H9 (cell line): ENCODE data around the gene VPS33A. TPM values are rescaled to one million over a fixed set of nuclear protein-coding genes. Genes with fewer than 3 reads are reported as not detected.

Source experiments
- DNase-seq: peaks from one replicate; pipeline ENCODE4 v3.0.0-alpha.2; 2017
- H2AFZ ChIP-seq: one replicate; pipeline ENCODE4 v1.6.1; 2013; ENCODE audit warnings: mild to moderate bottlenecking, low read length, control low read depth, moderate library complexity
- H2AK5ac ChIP-seq: 2 replicates; pipeline ENCODE4 v1.6.1; 2013; ENCODE audit warnings: low read length, control low read depth, mixed read lengths; ENCODE audit not compliant: insufficient read length
- H2BK120ac ChIP-seq: one replicate; pipeline ENCODE4 v1.6.1; 2013; ENCODE audit warnings: low read depth, mild to moderate bottlenecking, low read length, control low read depth, inconsistent platforms; ENCODE audit not compliant: poor library complexity, severe bottlenecking
- H2BK12ac ChIP-seq: 2 replicates; pipeline ENCODE4 v1.6.1; 2013; ENCODE audit warnings: low read length, control low read depth, mixed read lengths, low read depth; ENCODE audit not compliant: insufficient read length
- H2BK15ac ChIP-seq: 2 replicates; pipeline ENCODE4 v1.6.1; 2013; ENCODE audit warnings: low read depth, low read length, control low read depth
- H2BK20ac ChIP-seq: one replicate; pipeline ENCODE4 v1.6.1; 2013; ENCODE audit warnings: low read depth, mild to moderate bottlenecking, low read length, control low read depth, inconsistent platforms; ENCODE audit not compliant: poor library complexity, severe bottlenecking
- H2BK5ac ChIP-seq: 2 replicates; pipeline ENCODE4 v1.6.1; 2013; ENCODE audit warnings: low read length, control low read depth, mixed read lengths; ENCODE audit not compliant: insufficient read length
- H3K14ac ChIP-seq: 2 replicates; pipeline ENCODE4 v1.6.1; 2013; ENCODE audit warnings: low read length, control low read depth; ENCODE audit not compliant: insufficient read depth
- H3K18ac ChIP-seq: 2 replicates; pipeline ENCODE4 v1.6.1; 2013; ENCODE audit warnings: low read depth, mild to moderate bottlenecking, mixed read lengths, low read length, control low read depth; ENCODE audit not compliant: insufficient read length
- H3K23ac ChIP-seq: 2 replicates; pipeline ENCODE4 v1.6.1; 2013; ENCODE audit warnings: low read length, control low read depth, mixed read lengths, low read depth; ENCODE audit not compliant: insufficient read length
- H3K23me2 ChIP-seq: 2 replicates; pipeline ENCODE4 v1.6.1; 2013; ENCODE audit warnings: low read depth, mild to moderate bottlenecking, mixed read lengths, low read length, control low read depth; ENCODE audit not compliant: insufficient read length, poor library complexity, severe bottlenecking
- H3K27ac ChIP-seq: 2 replicates; pipeline ENCODE4 v1.5.1; 2013; ENCODE audit warnings: low read length, control low read depth, mixed read lengths, low read depth; ENCODE audit not compliant: insufficient read length
- H3K27me3 ChIP-seq: 2 replicates; pipeline ENCODE4 v1.6.1; 2013; ENCODE audit warnings: low read length, control low read depth, inconsistent platforms; ENCODE audit not compliant: insufficient read depth
- H3K4ac ChIP-seq: 2 replicates; pipeline ENCODE4 v1.6.1; 2013; ENCODE audit warnings: low read depth, mild to moderate bottlenecking, control low read depth, inconsistent platforms, low read length, moderate library complexity
- H3K4me1 ChIP-seq: 2 replicates; pipeline ENCODE4 v1.6.1; 2013; ENCODE audit warnings: low read length, control low read depth, inconsistent platforms; ENCODE audit not compliant: insufficient read depth
- H3K4me2 ChIP-seq: 2 replicates; pipeline ENCODE4 v1.6.1; 2013; ENCODE audit warnings: low read length, control low read depth, mixed read lengths; ENCODE audit not compliant: insufficient read length, insufficient read depth
- H3K56ac ChIP-seq: 2 replicates; pipeline ENCODE4 v1.6.1; 2013; ENCODE audit warnings: low read depth, mild to moderate bottlenecking, mixed read lengths, low read length, control low read depth; ENCODE audit not compliant: insufficient read length
- H3K79me1 ChIP-seq: 2 replicates; pipeline ENCODE4 v1.6.1; 2013; ENCODE audit warnings: low read depth, mild to moderate bottlenecking, moderate library complexity, low read length, control low read depth, inconsistent platforms; ENCODE audit not compliant: insufficient read depth, poor library complexity, severe bottlenecking
- H3K79me2 ChIP-seq: 2 replicates; pipeline ENCODE4 v1.6.1; 2013; ENCODE audit warnings: low read length, control low read depth, inconsistent platforms; ENCODE audit not compliant: insufficient read depth
- H3K9ac ChIP-seq: 2 replicates; pipeline ENCODE4 v1.6.1; 2013; ENCODE audit warnings: low read length, control low read depth, mixed read lengths; ENCODE audit not compliant: insufficient read length; ENCODE audit errors: extremely low read depth
- H3K9me3 ChIP-seq: one replicate; pipeline ENCODE4 v1.6.1; 2013; ENCODE audit warnings: low read depth, low read length, inconsistent platforms; ENCODE audit not compliant: control insufficient read depth
- H3T11ph ChIP-seq: one replicate; pipeline ENCODE4 v1.6.1; 2013; ENCODE audit warnings: mild to moderate bottlenecking, low read length, control low read depth, inconsistent platforms
- H4K20me1 ChIP-seq: one replicate; pipeline ENCODE4 v1.6.1; 2013; ENCODE audit not compliant: control insufficient read depth, insufficient read length, insufficient read depth
- H4K5ac ChIP-seq: 2 replicates; pipeline ENCODE4 v1.6.1; 2013; ENCODE audit warnings: low read depth, mild to moderate bottlenecking, mixed read lengths, low read length, control low read depth; ENCODE audit not compliant: insufficient read length
- H4K8ac ChIP-seq: replicated peaks from 2 replicates; pipeline ENCODE4 v1.6.1; 2013; ENCODE audit warnings: low read length, control low read depth, mixed read lengths, low read depth; ENCODE audit not compliant: insufficient read length
- H4K91ac ChIP-seq: 2 replicates; pipeline ENCODE4 v1.6.1; 2013; ENCODE audit warnings: low read depth, mild to moderate bottlenecking, moderate library complexity, mixed read lengths, low read length, control low read depth; ENCODE audit not compliant: insufficient read length
- H3K27ac Mint-ChIP-seq, 3 experiments: 2 replicates in 2 of 3; 3 replicates in 1 of 3; pipeline ENCODE4 v1.8.0; 2020 to 2021; ENCODE audit warnings: mixed read lengths in 3 of 3, mild to moderate bottlenecking in 1 of 3, moderate library complexity in 1 of 3
- H3K27me3 Mint-ChIP-seq: 2 replicates; pipeline ENCODE4 v1.8.0; 2021; ENCODE audit warnings: low read depth, mild to moderate bottlenecking, moderate library complexity, mixed read lengths
- H3K36me3 Mint-ChIP-seq, 3 experiments: 2 replicates in 2 of 3; 3 replicates in 1 of 3; pipeline ENCODE4 v1.8.0; 2020 to 2021; ENCODE audit warnings: low read depth in 3 of 3, mixed read lengths in 3 of 3; ENCODE audit not compliant: insufficient read depth in 1 of 3
- H3K4me1 Mint-ChIP-seq, 2 experiments: 2 replicates each; pipeline ENCODE4 v1.8.0; 2020; ENCODE audit warnings: mixed read lengths in 2 of 2
- H3K4me3 Mint-ChIP-seq, 2 experiments: 2 replicates in 1 of 2; 3 replicates in 1 of 2; pipeline ENCODE4 v1.8.0; 2020 to 2021; ENCODE audit warnings: mild to moderate bottlenecking in 2 of 2, mixed read lengths in 2 of 2, moderate library complexity in 1 of 2
- H3K9me3 Mint-ChIP-seq, 2 experiments: 2 replicates in 1 of 2; 3 replicates in 1 of 2; pipeline ENCODE4 v1.8.0; 2020; ENCODE audit warnings: mild to moderate bottlenecking in 2 of 2, mixed read lengths in 2 of 2, moderate library complexity in 1 of 2
- WGBS: extraction: QIAGEN DNeasy Blood & Tissue Kit; methylation state at CpG from one replicate; pipeline ENCODE4 v1.1.7; 2013; ENCODE audit warnings: missing lambda C conversion rate, low lambda C conversion rate, mixed read lengths; ENCODE audit not compliant: insufficient read length; ENCODE audit errors: extremely low coverage; 5-methylcytosine and 5-hydroxymethylcytosine counted together
- total RNA-seq: library from RNA; stranded (reverse); gene quantifications from 2 replicates; pipeline ENCODE4 v1.2.1, GENCODE V29; 2021
- TF ChIP-seq, protein P1 (sequence below): fragments of 200-600 bp; sonication (generic); conservative IDR thresholded peaks from 3 replicates; pipeline ENCODE4 v1.8.0; 2021; ENCODE audit warnings: antibody characterized with exemption, mild to moderate bottlenecking

Gene VPS33A
- total RNA-seq, 1 experiment from 2014 or later: 45.9 TPM

DNA sequence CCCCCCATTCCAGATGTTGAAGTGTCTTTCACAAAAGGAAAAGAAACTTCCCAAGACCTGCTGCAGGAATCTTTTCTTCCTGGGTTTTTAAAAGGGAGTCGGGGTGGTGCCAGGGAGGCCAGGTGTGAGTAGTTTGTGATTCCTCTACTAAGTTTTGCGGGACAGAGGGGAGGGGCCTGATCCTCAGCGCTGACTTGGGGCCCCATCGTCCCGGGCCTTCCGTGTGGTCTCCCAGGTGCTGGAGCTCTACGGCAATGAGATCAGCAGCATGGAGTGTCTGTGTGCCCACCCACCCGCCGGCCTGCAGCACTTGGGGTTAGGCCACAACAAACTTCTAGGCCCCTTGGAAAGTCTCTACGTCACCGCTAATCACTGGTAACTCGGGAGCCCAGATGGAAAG, 78.8 kb downstream of the VPS33A start:
- Mint-ChIP-seq H3K27ac (no peak overlapping the region; a peak in 3 of 7 replicates), H3K4me1 (peaks cover 3 to 8% of the 10 kb centered on the region in 2 experiments; a peak in 2 of 4 replicates), H3K9me3 (no peaks in the 10 kb centered on the region), H3K36me3 (no peaks in the 10 kb centered on the region; a peak in 1 of 7 replicates), H3K27me3 (peaks cover 22% of the 10 kb centered on the region), H3K4me3 (no peak overlapping the region)
- Histone ChIP-seq H3K9ac (no peak overlapping the region), H3K27me3 (no peaks in the 10 kb centered on the region), H3K4me2 (no peak overlapping the region), H3K9me3 (no peaks in the 10 kb centered on the region), H3K14ac (peak overlapping the region; percentile 48; the same call in 1 of the 2 replicates), H3K79me1 (no peaks in the 10 kb centered on the region), H4K91ac (no peak overlapping the region), H2BK20ac (no peak overlapping the region), H2BK12ac (no peak overlapping the region), H4K8ac (no peak overlapping the region), H3K27ac (no peak overlapping the region), H3K23ac (no peak overlapping the region), H2BK5ac (no peak overlapping the region), H4K20me1 (peaks cover 3% of the 10 kb centered on the region), H3K23me2 (no peaks in the 10 kb centered on the region), H3K4me1 (no peaks in the 10 kb centered on the region), H3K56ac (no peak overlapping the region), H2BK15ac (no peak overlapping the region), H2BK120ac (no peak overlapping the region), H4K5ac (no peak overlapping the region), H3K18ac (no peak overlapping the region), H3K79me2 (no peaks in the 10 kb centered on the region), H3T11ph (no peak overlapping the region), H2AFZ (peak overlapping the region; percentile 6), H3K4ac (no peak overlapping the region), H2AK5ac (no peak overlapping the region)
- TF ChIP-seq, protein P1, sequence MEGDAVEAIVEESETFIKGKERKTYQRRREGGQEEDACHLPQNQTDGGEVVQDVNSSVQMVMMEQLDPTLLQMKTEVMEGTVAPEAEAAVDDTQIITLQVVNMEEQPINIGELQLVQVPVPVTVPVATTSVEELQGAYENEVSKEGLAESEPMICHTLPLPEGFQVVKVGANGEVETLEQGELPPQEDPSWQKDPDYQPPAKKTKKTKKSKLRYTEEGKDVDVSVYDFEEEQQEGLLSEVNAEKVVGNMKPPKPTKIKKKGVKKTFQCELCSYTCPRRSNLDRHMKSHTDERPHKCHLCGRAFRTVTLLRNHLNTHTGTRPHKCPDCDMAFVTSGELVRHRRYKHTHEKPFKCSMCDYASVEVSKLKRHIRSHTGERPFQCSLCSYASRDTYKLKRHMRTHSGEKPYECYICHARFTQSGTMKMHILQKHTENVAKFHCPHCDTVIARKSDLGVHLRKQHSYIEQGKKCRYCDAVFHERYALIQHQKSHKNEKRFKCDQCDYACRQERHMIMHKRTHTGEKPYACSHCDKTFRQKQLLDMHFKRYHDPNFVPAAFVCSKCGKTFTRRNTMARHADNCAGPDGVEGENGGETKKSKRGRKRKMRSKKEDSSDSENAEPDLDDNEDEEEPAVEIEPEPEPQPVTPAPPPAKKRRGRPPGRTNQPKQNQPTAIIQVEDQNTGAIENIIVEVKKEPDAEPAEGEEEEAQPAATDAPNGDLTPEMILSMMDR: no peak
- peak; percentile 56 for DNase-seq
- no CpG with 5 or more reads among the region's 12 CpGs for WGBS
